Brain microvascular endothelial cell (primary cell): ENCODE measurements around the gene HEYL.

Experiments used
- DNase-seq: peaks from one replicate; pipeline ENCODE4 v3.0.0-alpha.2; 2020
- H3K27ac ChIP-seq: fragments of 250-450 bp; sonication (Bioruptor Pico); 2 replicates; pipeline ENCODE4 v1.5.1; 2020; ENCODE audit warnings: mild to moderate bottlenecking, moderate library complexity
- H3K27me3 ChIP-seq: fragments of 250-450 bp; sonication (Bioruptor Pico); replicated peaks from 2 replicates; pipeline ENCODE4 v1.5.1; 2020; ENCODE audit warnings: mild to moderate bottlenecking
- H3K36me3 ChIP-seq: fragments of 250-450 bp; sonication (Bioruptor Pico); replicated peaks from 2 replicates; pipeline ENCODE4 v1.5.1; 2020; ENCODE audit warnings: mild to moderate bottlenecking
- H3K4me3 ChIP-seq: 2 replicates; pipeline ENCODE4 v1.5.1; 2011; ENCODE audit warnings: low read depth, mild to moderate bottlenecking, control low read depth, low read length, moderate library complexity
- in situ Hi-C: cut with HindIII; loops from 2 replicates; pipeline ENCODE4 v1.10.0; 2017; ENCODE audit warnings: low sequenced_read_pairs, low pct_ligation_motif_present
- TF ChIP-seq, protein P1 (sequence below): IDR thresholded peaks from 2 replicates; pipeline ENCODE4 v1.5.1; 2011; ENCODE audit warnings: low read depth, mild to moderate bottlenecking, moderate library complexity, low read length, control low read depth, inconsistent platforms; ENCODE audit errors: missing control alignments

The HEYL gene

DNA sequence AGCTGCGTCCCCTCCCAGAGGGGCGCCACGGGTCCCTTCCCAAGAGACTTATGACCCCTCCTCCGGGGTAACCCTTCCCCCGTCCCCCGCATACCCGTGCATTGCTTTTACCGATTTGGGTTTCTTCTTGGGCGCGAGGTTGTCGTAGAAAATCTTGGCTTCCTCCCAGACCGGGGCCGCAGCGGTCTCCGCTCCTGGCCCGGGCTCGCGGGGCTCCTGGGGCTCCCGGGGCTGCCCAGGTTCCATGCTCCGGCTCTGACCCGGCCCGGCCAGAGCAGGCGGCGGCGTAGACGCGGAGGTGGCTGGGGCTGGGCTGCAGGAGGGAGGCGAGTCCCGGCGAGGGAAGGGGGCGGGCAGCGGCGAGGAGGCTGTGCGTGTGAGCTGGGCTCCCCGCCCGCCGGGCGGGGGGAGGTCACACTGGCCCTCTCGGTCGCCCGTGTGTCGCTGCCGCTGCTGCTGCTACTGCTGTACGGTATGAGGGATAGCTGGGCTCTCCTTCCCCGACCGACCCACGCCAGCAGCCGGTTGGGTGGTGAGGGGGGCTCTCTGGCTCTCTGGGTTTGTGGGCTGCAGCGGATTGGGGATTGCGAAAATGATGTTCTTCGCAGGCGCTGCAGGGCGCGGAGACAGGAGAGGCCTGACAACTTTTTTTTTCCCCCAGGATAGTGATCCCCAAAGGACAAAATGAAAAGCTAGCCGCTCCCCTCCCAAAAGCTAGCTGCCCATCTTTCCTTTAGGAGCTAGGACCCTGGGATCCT is 32.5 kb upstream of the HEYL start, which contains the start of gene NT5C1A:
Gene NT5C1A, minus strand, starts transcription at position 315 of the 758 bp plus-strand sequence. Its CDS starts 69 bp downstream, at position 246.
- Histone ChIP-seq H3K36me3 (no peaks in the 10 kb centered on the region), H3K27ac (no peak within 1 kb of the TSS), H3K27me3 (peaks cover 32% of the 10 kb centered on the region), H3K4me3 (peak within 1 kb of the TSS; percentile 46)
- DNase-seq: no peak
- TF ChIP-seq, protein P1, sequence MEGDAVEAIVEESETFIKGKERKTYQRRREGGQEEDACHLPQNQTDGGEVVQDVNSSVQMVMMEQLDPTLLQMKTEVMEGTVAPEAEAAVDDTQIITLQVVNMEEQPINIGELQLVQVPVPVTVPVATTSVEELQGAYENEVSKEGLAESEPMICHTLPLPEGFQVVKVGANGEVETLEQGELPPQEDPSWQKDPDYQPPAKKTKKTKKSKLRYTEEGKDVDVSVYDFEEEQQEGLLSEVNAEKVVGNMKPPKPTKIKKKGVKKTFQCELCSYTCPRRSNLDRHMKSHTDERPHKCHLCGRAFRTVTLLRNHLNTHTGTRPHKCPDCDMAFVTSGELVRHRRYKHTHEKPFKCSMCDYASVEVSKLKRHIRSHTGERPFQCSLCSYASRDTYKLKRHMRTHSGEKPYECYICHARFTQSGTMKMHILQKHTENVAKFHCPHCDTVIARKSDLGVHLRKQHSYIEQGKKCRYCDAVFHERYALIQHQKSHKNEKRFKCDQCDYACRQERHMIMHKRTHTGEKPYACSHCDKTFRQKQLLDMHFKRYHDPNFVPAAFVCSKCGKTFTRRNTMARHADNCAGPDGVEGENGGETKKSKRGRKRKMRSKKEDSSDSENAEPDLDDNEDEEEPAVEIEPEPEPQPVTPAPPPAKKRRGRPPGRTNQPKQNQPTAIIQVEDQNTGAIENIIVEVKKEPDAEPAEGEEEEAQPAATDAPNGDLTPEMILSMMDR: no peak
- in situ Hi-C loops: no loop called here

DNA sequence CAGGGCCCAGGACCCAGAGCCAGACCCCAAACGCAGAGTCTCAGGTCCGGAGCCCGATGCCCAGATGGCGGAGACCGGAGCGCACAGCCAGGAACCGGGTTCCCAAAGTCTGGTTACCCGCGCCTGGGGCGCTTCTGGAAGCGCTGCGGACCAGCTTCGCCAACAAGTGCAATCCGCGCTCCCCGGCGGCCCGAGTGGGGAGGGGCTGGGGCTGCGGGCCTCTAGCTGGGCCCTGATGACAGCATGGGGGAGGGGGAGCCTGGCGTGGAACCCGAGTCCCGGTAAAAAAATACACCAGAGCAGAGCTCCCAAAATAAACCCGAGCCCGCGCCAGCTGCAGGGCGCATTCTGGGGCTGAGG is 32.0 kb upstream of the HEYL start:
- DNase-seq: no peak
- H3K27me3 ChIP-seq: peaks cover 33% of the 10 kb centered on the region

GRCh38 chr1:39670689-39671088 is 31.2 kb upstream of the HEYL start:
- Histone ChIP-seq H3K27me3 (peaks cover 33% of the 10 kb centered on the region), H3K27ac (no peak overlapping the region), H3K4me3 (no peak overlapping the region), H3K36me3 (no peaks in the 10 kb centered on the region)
- DNase-seq: no peak
- in situ Hi-C loops: no loop called here
- TF ChIP-seq, protein P1: no peak

More for the DNA sequence above, 32.0 kb upstream of the HEYL start:
- Histone ChIP-seq H3K27ac (no peak overlapping the region), H3K4me3 (peak overlapping the region; percentile 46), H3K36me3 (no peaks in the 10 kb centered on the region)
- TF ChIP-seq, protein P1: no peak
- in situ Hi-C loops: no loop called here

- Histone ChIP-seq H3K36me3 (no peaks in the 10 kb centered on the region), H3K27me3 (peaks cover 33% of the 10 kb centered on the region), H3K4me3 (no peak overlapping the region), H3K27ac (no peak overlapping the region)
- in situ Hi-C loops: no loop called here
- TF ChIP-seq, protein P1: no peak
- no peak for DNase-seq
Measured at GRCh38 chr1:39668894-39669293, 29.5 kb upstream of the HEYL start.

DNA sequence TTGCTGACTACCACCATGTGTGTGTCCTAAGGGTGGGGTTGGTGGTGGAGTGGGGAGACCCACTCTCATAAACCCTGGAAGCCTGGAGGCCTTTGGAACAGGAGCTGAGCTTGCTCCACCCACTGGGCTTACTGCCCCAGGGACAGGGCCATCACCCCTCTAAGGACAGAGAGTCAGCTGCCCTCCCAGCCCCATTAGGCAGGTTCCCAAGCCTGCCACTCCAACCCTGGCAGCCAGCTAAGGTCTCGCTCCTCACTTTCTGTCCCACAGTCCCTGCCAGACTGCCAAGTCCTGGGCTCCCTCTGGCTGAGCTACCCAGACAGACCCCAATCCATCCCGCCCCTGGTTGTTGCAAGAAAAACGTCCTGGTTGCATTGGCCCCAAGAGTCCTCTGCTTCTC is 28.7 kb upstream of the HEYL start:
- peaks cover 32% of the 10 kb centered on the region for H3K27me3 ChIP-seq
- DNase-seq: no peak
- in situ Hi-C loops: no loop called here
- TF ChIP-seq, protein P1: no peak
- no peak overlapping the region for H3K4me3 ChIP-seq
- no peak overlapping the region for H3K27ac ChIP-seq
- H3K36me3 ChIP-seq: no peaks in the 10 kb centered on the region

DNA sequence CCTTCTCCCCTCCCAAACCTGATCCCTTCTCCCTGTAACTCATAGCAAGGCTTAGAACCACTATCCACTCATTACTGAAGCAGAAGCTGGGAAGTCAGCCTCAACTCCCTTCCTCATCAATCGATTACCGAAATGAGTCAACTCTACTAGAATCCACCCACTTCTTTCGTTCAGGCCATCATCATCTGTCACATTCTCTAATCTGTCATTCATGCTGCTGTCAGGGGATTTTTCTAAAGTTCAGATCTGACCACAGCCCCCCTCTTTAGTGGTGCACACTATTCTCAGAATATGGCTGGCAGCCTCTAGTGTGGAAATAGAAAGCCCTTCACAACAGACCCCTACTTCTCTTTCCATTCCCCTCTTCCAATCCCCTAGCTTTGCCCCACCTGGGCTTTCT is 27.3 kb upstream of the HEYL start:
- Histone ChIP-seq H3K4me3 (no peak overlapping the region), H3K27me3 (peaks cover 19% of the 10 kb centered on the region), H3K27ac (no peak overlapping the region), H3K36me3 (no peaks in the 10 kb centered on the region)
- TF ChIP-seq, protein P1: no peak
- in situ Hi-C loops: no loop called here
- no peak for DNase-seq
